Measurements from ENCODE around the gene ZNF200. TPM values are rescaled to one million over a fixed set of nuclear protein-coding genes. Genes with fewer than 3 reads are reported as not detected.

The ZNF200 gene
- polyA plus RNA-seq, 1 experiment = 6.1 TPM

GRCh38 chr16:3246002-3246401 lies 11.0 kb upstream of the ZNF200 start:
- ChIA-PET CTCF (no interaction called here), POLR2A (no interaction called here)
- Histone ChIP-seq H3K27me3 (ENCODE audit: control insufficient read depth, insufficient read depth, low read length) (peaks cover 12% of the 10 kb centered on the region), H3K27ac (ENCODE audit: low read depth, low read length) (no peak overlapping the region), H3K9me3 (ENCODE audit: control insufficient read depth, insufficient read depth, low read length) (no peaks in the 10 kb centered on the region; the same call in 1 of the 2 replicates), H3K4me3 (ENCODE audit: low read depth, low read length) (no peak overlapping the region)
- no peak for DNase-seq (ENCODE audit: low read depth, low spot score)
- TF ChIP-seq CTCF (IDR thresholded peaks at IDR 0.05; ENCODE audit: low read depth, low read length) = no peak

- no peak for TF ChIP-seq CTCF (IDR thresholded peaks at IDR 0.05; ENCODE audit: low read depth, low read length)
- Histone ChIP-seq H3K4me3 (ENCODE audit: low read depth, low read length) (no peak overlapping the region), H3K27me3 (ENCODE audit: control insufficient read depth, insufficient read depth, low read length) (peaks cover 11% of the 10 kb centered on the region), H3K9me3 (ENCODE audit: control insufficient read depth, insufficient read depth, low read length) (no peaks in the 10 kb centered on the region; the same call in 1 of the 2 replicates), H3K27ac (ENCODE audit: low read depth, low read length) (no peak overlapping the region)
- DNase-seq (ENCODE audit: low read depth, low spot score) = no peak
- ChIA-PET POLR2A (no interaction called here), CTCF (no interaction called here)
These were observed 8.9 kb upstream of the ZNF200 start for GRCh38 chr16:3243882-3244281.

- no peak for DNase-seq (ENCODE audit: low read depth, low spot score)
- POLR2A ChIA-PET = no interaction called here
- Histone ChIP-seq H3K27ac (ENCODE audit: low read depth, low read length) (no peak overlapping the region), H3K9me3 (ENCODE audit: control insufficient read depth, insufficient read depth, low read length) (no peaks in the 10 kb centered on the region; the same call in 1 of the 2 replicates), H3K27me3 (ENCODE audit: control insufficient read depth, insufficient read depth, low read length) (peaks cover 7% of the 10 kb centered on the region), H3K4me3 (ENCODE audit: low read depth, low read length) (no peak overlapping the region)
- no peak for TF ChIP-seq CTCF (IDR thresholded peaks at IDR 0.05; ENCODE audit: low read depth, low read length)
- CTCF ChIA-PET = no interaction called here
These were observed 7.8 kb upstream of the ZNF200 start for GRCh38 chr16:3242709-3243108.

- Histone ChIP-seq H3K27ac (ENCODE audit: low read depth, low read length) (no peak overlapping the region), H3K9me3 (ENCODE audit: control insufficient read depth, insufficient read depth, low read length) (no peaks in the 10 kb centered on the region), H3K4me3 (ENCODE audit: low read depth, low read length) (no peak overlapping the region), H3K27me3 (ENCODE audit: control insufficient read depth, insufficient read depth, low read length) (peaks cover 7% of the 10 kb centered on the region)
- no peak for DNase-seq (ENCODE audit: low read depth, low spot score)
- ChIA-PET CTCF (no interaction called here), POLR2A (no interaction called here)
- no peak for TF ChIP-seq CTCF (IDR thresholded peaks at IDR 0.05; ENCODE audit: low read depth, low read length)
These were observed 6.8 kb upstream of the ZNF200 start for GRCh38 chr16:3241761-3242160.

- POLR2A ChIA-PET = no interaction called here
- no peak overlapping the region for H3K4me3 ChIP-seq (ENCODE audit: low read depth, low read length)
- CTCF ChIA-PET = no interaction called here
These were observed 1.1 kb upstream of the ZNF200 start for GRCh38 chr16:3235856-3236669.

More at GRCh38 chr16:3235856-3236669, 1.1 kb upstream of the ZNF200 start:
- DNase-seq (ENCODE audit: low read depth, low spot score) = no peak
- TF ChIP-seq CTCF (IDR thresholded peaks at IDR 0.05; ENCODE audit: low read depth, low read length) = no peak
- Histone ChIP-seq H3K27me3 (ENCODE audit: control insufficient read depth, insufficient read depth, low read length) (no peaks in the 10 kb centered on the region), H3K9me3 (ENCODE audit: control insufficient read depth, insufficient read depth, low read length) (peaks cover 5% of the 10 kb centered on the region), H3K27ac (ENCODE audit: low read depth, low read length) (no peak overlapping the region)
